Activated CD8-positive, alpha-beta memory T cell treated with anti-CD3 and anti-CD28 coated beads for 36 hours (primary cell): ENCODE results near the gene ANAPC7. TPM values are rescaled to one million over a fixed set of nuclear protein-coding genes. Genes with fewer than 3 reads are reported as not detected.

Experiments used
- CTCF ChIA-PET: fragments of 350-600 bp; sonication (Branson Sonifier 250); formaldehyde crosslinking; loops from one replicate; lab custom pipeline; 2021; ENCODE audit warnings: antibody characterized with exemption; lab: Charles Lee
- POLR2A ChIA-PET: fragments of 350-600 bp; sonication (Branson Sonifier 250); formaldehyde crosslinking; loops from one replicate; lab custom pipeline; 2021; ENCODE audit warnings: antibody characterized with exemption; lab: Charles Lee
- total RNA-seq, 2 experiments: library from RNA; stranded (reverse); gene quantifications; one replicate each; pipeline ENCODE4 v1.2.3, GENCODE V29; 2021

Gene ANAPC7
- total RNA-seq, 2 experiments from 2014 or later: 73.8 to 74.2 TPM

- POLR2A ChIA-PET: no interaction called here
- CTCF ChIA-PET: no interaction called here
These were observed 64.8 kb downstream of the ANAPC7 start for GRCh38 chr12:110338754-110339153.

DNA sequence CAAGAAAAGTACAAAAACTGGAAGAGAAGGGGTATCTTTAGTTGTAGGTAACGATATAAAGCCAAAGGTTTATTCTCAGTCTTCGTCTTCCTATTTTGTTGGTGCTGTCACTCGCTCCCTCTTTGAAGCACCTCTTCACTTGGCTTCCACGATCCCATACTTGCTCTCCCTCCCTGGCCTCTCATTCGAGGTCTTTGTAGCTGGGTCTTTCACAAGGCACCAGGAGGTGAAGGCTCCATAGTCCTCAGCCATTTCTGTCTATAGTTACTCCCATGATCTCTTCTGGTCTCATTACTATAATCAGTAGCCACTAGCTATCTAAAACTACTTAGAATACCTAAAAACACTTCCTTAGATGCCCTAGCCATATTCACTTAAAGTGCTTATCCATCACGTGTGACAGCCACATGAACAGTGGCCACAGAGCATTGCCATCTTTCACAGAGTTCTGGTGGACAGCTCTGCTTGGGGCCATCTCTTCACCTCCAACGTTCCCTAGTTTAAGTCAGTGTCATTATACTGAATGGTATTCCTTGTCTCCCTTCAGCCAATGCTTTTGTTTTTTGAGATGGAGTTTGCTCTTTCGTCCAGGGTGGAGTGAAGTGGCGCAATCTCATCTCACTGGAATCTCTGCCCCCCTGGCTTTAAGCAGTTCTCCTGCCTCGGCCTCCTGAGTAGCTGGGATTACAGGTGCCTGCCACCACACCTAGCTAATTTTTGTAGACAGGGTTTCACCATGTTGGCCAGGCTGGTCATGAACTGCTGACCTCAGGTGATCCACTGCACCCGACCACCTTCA is 65.4 kb downstream of the ANAPC7 start:
- CTCF ChIA-PET: no interaction called here

DNA sequence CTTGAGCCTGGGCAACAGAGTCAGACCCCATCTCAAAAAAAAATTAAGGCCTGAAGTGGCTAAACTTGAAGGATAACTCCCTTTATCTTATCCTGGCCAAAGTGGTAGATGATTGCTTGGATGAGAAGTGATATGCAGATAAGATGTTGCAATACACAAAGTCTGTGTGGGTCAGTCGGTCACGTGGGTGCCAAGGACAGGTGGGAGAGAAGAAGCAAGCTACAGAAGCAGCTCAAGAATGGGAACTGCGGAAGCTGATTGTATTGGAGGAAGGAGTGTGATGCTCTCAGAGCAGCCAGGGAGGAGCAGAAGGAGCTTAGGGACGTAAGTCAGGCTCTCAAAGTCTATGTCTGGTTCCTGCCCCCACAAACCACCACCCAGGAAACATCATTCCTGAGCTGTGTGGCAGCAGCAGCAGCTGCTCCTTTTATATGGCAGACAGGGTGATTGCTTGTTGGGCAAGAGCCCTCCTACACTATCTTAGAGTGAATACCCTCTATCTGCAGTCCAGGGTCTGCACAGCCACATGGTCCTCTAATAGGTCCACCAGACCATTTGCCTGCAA is 67.9 kb downstream of the ANAPC7 start:
- POLR2A ChIA-PET: interaction anchor here (0.6 kb wide), 1 partner anchor 1703 kb away, joined by 4 read pairs; no protein-coding TSS in a partner anchor
- CTCF ChIA-PET: interaction anchor here (1.1 to 1.2 kb wide), 2 partner anchors 19 to 22 kb away, joined by 3 read pairs; no protein-coding TSS in a partner anchor

More for the DNA sequence above, 65.4 kb downstream of the ANAPC7 start:
- POLR2A ChIA-PET: no interaction called here

- ChIA-PET POLR2A (no interaction called here), CTCF (no interaction called here)
These were observed 70.3 kb downstream of the ANAPC7 start for GRCh38 chr12:110333201-110333600.

- POLR2A ChIA-PET: interaction anchor here (0.6 kb wide), 1 partner anchor 152 kb away, joined by 3 read pairs; no protein-coding TSS in a partner anchor
- CTCF ChIA-PET: interaction anchor here (1.5 kb wide), 1 partner anchor 9 kb away, joined by 3 read pairs; no protein-coding TSS in a partner anchor
These were observed 73.0 kb downstream of the ANAPC7 start for GRCh38 chr12:110330544-110330943.

GRCh38 chr12:110330124-110330523 is 73.4 kb downstream of the ANAPC7 start:
- ChIA-PET POLR2A (interaction anchor here (0.5 to 0.6 kb wide), 2 partner anchors 152 to 170 kb away, joined by 3 read pairs; no protein-coding TSS in a partner anchor), CTCF (no interaction called here)

DNA sequence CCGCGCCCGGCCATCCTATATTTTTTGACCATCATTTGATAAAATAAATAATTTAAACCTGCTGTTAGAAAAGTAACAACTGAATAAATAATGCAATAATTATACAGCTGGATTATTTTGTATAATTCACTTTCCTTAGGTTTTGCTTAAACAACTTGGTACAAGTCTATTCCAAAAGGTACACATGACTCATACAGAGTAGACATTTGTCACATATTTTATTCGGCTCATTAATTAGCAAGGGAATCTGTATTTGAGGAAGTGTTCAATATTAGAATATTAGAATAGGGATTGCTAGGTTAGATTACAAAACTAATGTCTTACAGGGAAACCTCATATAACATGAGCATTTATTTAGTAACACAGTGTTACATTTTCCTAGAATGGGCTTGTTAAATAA is 73.8 kb downstream of the ANAPC7 start:
- POLR2A ChIA-PET: interaction anchor here (0.5 kb wide), 1 partner anchor 171 kb away, joined by 3 read pairs; no protein-coding TSS in a partner anchor

More for the DNA sequence above, 73.8 kb downstream of the ANAPC7 start:
- CTCF ChIA-PET: interaction anchor here (0.6 kb wide), 1 partner anchor 103 kb away, joined by 3 read pairs; no protein-coding TSS in a partner anchor

Other genes starting within 250 kb of the ANAPC7 start
- 100 to 1,000 TPM; 206 TPM for gene ATP2A2, start 122.5 kb downstream of the ANAPC7 start, total RNA-seq
- 100 to 1,000 TPM; 260 to 276 TPM for gene ARPC3, start 46.6 kb upstream of the ANAPC7 start, total RNA-seq
- 10 to 100 TPM; 67.3 to 69.0 TPM for gene GPN3, start 64.5 kb upstream of the ANAPC7 start, total RNA-seq
- gene FAM216A, start 65.1 kb upstream of the ANAPC7 start, total RNA-seq: 10 to 100 TPM; 59.8 to 62.0 TPM
- 10 to 100 TPM; 89.7 to 91.3 TPM for gene VPS29, start 98.4 kb upstream of the ANAPC7 start, total RNA-seq
- 1 to 10 TPM in 1 of 2 experiments, under 1 TPM in 1; 0.95 to 1.3 TPM for gene RAD9B, start 98.6 kb upstream of the ANAPC7 start, total RNA-seq
- 10 to 100 TPM; 49.8 to 49.9 TPM for gene PPTC7, start 179.6 kb upstream of the ANAPC7 start, total RNA-seq
- 10 to 100 TPM; 11.8 to 13.4 TPM for gene TCTN1, start 210.4 kb upstream of the ANAPC7 start, total RNA-seq